ENCODE measurements around the gene MRPL37. TPM values are rescaled to one million over a fixed set of nuclear protein-coding genes. Genes with fewer than 3 reads are reported as not detected.

The MRPL37 gene
- total RNA-seq, 1 donor = 28.5 TPM

Other genes starting within 250 kb of the MRPL37 start
- not detected for gene LDLRAD1, start 182.0 kb upstream of the MRPL37 start, total RNA-seq
- 186 TPM for gene TMEM59, start 147.0 kb upstream of the MRPL37 start, total RNA-seq
- 1.0 TPM for gene TCEANC2, start 146.6 kb upstream of the MRPL37 start, total RNA-seq
- gene CDCP2, start 47.2 kb upstream of the MRPL37 start, total RNA-seq = 0.10 TPM
- 1.0 TPM for gene CYB5RL, start 137 bp upstream of the MRPL37 start, total RNA-seq
- 20.8 TPM for gene SSBP3, start 206.2 kb downstream of the MRPL37 start, total RNA-seq